C4-2B (cell line): Measurements from ENCODE around the gene ANP32B.
"Not testable (repeated sequence)": the region's sequence is repeated elsewhere in the genome, so short reads cannot be mapped to it uniquely, and the experiment has no call there.

Experiments
- H3K27ac ChIP-seq: fragments of 450-650 bp; 2 replicates; pipeline ENCODE4 v1.5.1; 2017
- CTCF ChIP-seq: fragments of 450-650 bp; conservative IDR thresholded peaks from 2 replicates; pipeline ENCODE4 v1.5.1; 2017; ENCODE audit warnings: mild to moderate bottlenecking
- ZFX ChIP-seq: fragments of 450-650 bp; IDR thresholded peaks from 2 replicates; pipeline ENCODE4 v1.6.1; 2017

ANP32B gene

GRCh38 chr9:98010445-98010844, 27.3 kb downstream of the ANP32B start:
- H3K27ac ChIP-seq = no peak overlapping the region
- no peak for TF ChIP-seq ZFX
- no peak for TF ChIP-seq CTCF

- H3K27ac ChIP-seq = no peak overlapping the region
- no peak for TF ChIP-seq CTCF
- TF ChIP-seq ZFX = no peak
These were observed 28.0 kb downstream of the ANP32B start for GRCh38 chr9:98011122-98011521.

DNA sequence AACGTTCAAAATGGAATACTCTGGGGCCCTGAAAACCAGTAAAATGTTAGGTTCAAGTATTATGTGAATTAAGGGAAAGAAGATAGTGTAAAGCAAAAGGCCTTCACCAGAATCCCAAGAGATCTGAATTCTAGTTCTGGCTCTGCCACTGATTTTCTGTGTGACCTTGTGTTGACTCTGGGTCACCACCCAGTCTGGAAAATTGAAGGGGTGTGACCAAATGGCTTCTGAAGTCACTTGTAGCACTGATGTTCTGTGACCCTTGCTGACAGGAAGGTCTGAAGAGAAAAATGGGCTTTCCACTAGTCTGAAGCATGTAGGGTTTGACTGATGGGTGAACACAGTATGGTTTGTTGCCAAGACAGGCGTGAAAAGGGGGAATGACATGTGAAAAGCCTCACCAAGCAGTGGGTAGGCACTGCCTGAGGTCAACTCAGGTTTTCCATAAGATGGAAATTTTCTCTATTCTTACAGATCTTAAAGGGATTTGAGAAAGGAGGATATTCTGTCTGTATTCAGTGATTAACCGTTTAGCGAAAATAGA, 33.1 kb downstream of the ANP32B start:
- no peak overlapping the region for H3K27ac ChIP-seq
- TF ChIP-seq ZFX (no peak), CTCF (no peak)

- H3K27ac ChIP-seq = no peak overlapping the region
- no peak for TF ChIP-seq ZFX
- no peak for TF ChIP-seq CTCF
These were observed 34.2 kb downstream of the ANP32B start for GRCh38 chr9:98017306-98017705.

DNA sequence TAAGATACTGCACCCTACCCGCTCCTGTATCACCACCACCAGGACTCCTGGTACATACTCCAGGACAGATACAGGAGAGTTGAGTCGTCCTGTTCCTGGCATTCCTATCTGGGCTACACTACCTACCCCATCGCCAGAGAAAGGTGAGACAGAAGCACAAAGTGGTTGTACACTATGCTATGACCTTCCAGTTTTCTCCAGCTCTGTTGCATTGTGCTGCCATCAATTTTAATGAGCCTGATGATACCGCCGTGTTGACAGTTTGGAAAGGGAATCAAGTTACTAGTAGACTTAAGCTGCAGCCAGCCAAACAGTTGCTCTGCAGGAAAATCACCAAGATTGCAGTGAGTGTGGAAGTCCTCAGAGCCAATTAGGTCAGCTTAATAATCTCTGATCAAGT, 35.2 kb downstream of the ANP32B start:
- H3K27ac ChIP-seq = no peak overlapping the region
- TF ChIP-seq ZFX (no peak), CTCF (no peak)

- H3K27ac ChIP-seq = no peak overlapping the region
- TF ChIP-seq ZFX = no peak
- no peak for TF ChIP-seq CTCF
These were observed 36.0 kb downstream of the ANP32B start for GRCh38 chr9:98019098-98019497.

- not testable (repeated sequence) for H3K27ac ChIP-seq
These were observed 36.7 kb downstream of the ANP32B start for GRCh38 chr9:98019869-98020268.

DNA sequence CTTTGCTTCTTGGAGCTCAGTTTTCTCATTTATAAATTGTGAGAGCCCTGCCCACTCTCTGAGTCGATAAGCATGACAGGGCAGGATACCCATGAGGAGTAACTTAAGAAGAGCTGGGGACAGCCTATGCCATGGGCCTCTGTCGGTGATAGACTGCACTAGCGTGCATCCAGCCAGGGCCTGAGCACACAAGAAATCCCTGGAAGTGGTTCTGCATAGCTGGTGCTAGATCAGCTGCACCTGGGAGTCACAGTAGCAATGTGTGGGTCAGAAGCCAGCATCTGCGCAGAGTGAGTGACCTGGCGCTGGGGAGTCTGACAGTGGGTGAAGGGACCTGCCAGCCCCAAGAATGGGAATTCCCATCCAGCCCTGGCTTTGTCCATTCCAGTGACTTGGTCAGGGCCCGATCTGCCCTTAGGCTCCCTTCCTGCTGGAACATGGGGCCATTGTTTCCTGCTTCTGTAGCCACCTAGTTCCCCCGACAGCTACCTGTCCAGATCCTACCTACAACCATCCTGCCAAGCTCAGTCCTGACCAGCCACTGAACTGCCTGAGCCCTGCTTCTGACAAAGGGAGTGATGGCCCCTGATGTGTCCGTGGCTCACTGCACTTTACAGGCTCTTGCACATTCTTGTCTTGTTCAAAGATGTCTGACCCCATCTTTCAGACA, 37.5 kb downstream of the ANP32B start:
- H3K27ac ChIP-seq = no peak overlapping the region
- TF ChIP-seq ZFX (no peak), CTCF (no peak)
